Skeletal muscle satellite cell (primary cell): ENCODE measurements around the gene IL2RG.

ENCODE experiments used
- H3K27me3 ChIP-seq: 2 replicates; pipeline ENCODE4 v1.7.0; 2013; ENCODE audit warnings: low read length; ENCODE audit not compliant: control insufficient read depth, insufficient read depth
- H3K36me3 ChIP-seq: 2 replicates; pipeline ENCODE4 v1.7.0; 2013; ENCODE audit warnings: mild to moderate bottlenecking, control low read depth, low read length; ENCODE audit not compliant: insufficient read depth
- H3K4me1 ChIP-seq: 2 replicates; pipeline ENCODE4 v1.7.0; 2013; ENCODE audit warnings: low read length; ENCODE audit not compliant: control insufficient read depth, insufficient read depth
- H3K4me2 ChIP-seq: 2 replicates; pipeline ENCODE4 v1.7.0; 2013; ENCODE audit warnings: mild to moderate bottlenecking, low read length
- H3K4me3 ChIP-seq: 2 replicates; pipeline ENCODE4 v1.7.0; 2013; ENCODE audit warnings: low read length
- H3K9ac ChIP-seq: 2 replicates; pipeline ENCODE4 v1.7.0; 2013; ENCODE audit warnings: mild to moderate bottlenecking, low read depth, low read length, moderate library complexity
- H3K9me3 ChIP-seq: replicated peaks from 2 replicates; pipeline ENCODE4 v1.7.0; 2013; ENCODE audit warnings: mild to moderate bottlenecking, control low read depth, low read length

Gene IL2RG

DNA sequence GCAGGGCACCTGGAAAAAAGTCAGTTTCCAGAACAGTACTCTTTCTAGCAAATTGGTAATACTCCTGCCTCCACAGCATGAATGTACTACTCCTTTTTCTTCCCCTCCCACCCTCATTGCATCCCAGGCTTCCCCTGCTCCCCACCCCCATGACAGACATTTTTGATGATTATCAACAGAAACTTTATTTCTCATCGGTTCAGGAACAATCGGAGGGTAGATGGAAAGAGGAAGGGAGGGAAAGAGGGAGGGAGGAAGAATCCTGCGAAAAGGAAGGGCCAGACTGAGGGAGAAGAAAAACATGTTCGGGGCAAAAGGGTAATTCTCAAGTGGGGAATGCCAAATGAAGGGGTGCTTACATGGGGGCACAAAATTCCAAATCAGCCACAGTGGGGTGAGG is 4.1 kb downstream of the IL2RG start:
- peaks cover 7% of the 10 kb centered on the region for H3K4me1 ChIP-seq
- no peak overlapping the region for H3K4me3 ChIP-seq
- H3K4me2 ChIP-seq: no peak overlapping the region
- H3K9me3 ChIP-seq: no peaks in the 10 kb centered on the region
- H3K36me3 ChIP-seq: no peaks in the 10 kb centered on the region
- H3K27me3 ChIP-seq: peaks cover 28% of the 10 kb centered on the region
- H3K9ac ChIP-seq: no peak overlapping the region

GRCh38 chrX:71106427-71106826 is 5.0 kb downstream of the IL2RG start, which contains the start of gene CXorf65:
TSS of gene CXorf65 (minus strand) at chrX:71106740. CDS start at chrX:71106556, 184 bp downstream.
- Histone ChIP-seq H3K9ac (no peak within 1 kb of the TSS), H3K4me3 (no peak within 1 kb of the TSS), H3K4me2 (no peak within 1 kb of the TSS), H3K4me1 (peaks cover 7% of the 10 kb centered on the region), H3K27me3 (peaks cover 21% of the 10 kb centered on the region), H3K36me3 (no peaks in the 10 kb centered on the region), H3K9me3 (no peaks in the 10 kb centered on the region)

GRCh38 chrX:71105628-71106027 is 5.7 kb downstream of the IL2RG start:
- Histone ChIP-seq H3K9me3 (no peaks in the 10 kb centered on the region), H3K4me2 (no peak overlapping the region), H3K4me3 (no peak overlapping the region), H3K27me3 (peaks cover 17% of the 10 kb centered on the region), H3K9ac (no peak overlapping the region), H3K36me3 (no peaks in the 10 kb centered on the region), H3K4me1 (peaks cover 7% of the 10 kb centered on the region)

GRCh38 chrX:71103110-71103983 is 8.0 kb downstream of the IL2RG start:
- peaks cover 4% of the 10 kb centered on the region for H3K27me3 ChIP-seq
- no peak overlapping the region for H3K9ac ChIP-seq
- no peak overlapping the region for H3K4me2 ChIP-seq
- no peaks in the 10 kb centered on the region for H3K36me3 ChIP-seq
- peaks cover 7% of the 10 kb centered on the region for H3K4me1 ChIP-seq
- H3K9me3 ChIP-seq: no peaks in the 10 kb centered on the region
- no peak overlapping the region for H3K4me3 ChIP-seq

- H3K4me3 ChIP-seq: no peak overlapping the region
- H3K9me3 ChIP-seq: no peaks in the 10 kb centered on the region
- no peak overlapping the region for H3K9ac ChIP-seq
- H3K27me3 ChIP-seq: peaks cover 3% of the 10 kb centered on the region
- no peak overlapping the region for H3K4me2 ChIP-seq
- H3K4me1 ChIP-seq: peaks cover 7% of the 10 kb centered on the region
- no peaks in the 10 kb centered on the region for H3K36me3 ChIP-seq
Observed at GRCh38 chrX:71102292-71102691, 9.1 kb downstream of the IL2RG start.

DNA sequence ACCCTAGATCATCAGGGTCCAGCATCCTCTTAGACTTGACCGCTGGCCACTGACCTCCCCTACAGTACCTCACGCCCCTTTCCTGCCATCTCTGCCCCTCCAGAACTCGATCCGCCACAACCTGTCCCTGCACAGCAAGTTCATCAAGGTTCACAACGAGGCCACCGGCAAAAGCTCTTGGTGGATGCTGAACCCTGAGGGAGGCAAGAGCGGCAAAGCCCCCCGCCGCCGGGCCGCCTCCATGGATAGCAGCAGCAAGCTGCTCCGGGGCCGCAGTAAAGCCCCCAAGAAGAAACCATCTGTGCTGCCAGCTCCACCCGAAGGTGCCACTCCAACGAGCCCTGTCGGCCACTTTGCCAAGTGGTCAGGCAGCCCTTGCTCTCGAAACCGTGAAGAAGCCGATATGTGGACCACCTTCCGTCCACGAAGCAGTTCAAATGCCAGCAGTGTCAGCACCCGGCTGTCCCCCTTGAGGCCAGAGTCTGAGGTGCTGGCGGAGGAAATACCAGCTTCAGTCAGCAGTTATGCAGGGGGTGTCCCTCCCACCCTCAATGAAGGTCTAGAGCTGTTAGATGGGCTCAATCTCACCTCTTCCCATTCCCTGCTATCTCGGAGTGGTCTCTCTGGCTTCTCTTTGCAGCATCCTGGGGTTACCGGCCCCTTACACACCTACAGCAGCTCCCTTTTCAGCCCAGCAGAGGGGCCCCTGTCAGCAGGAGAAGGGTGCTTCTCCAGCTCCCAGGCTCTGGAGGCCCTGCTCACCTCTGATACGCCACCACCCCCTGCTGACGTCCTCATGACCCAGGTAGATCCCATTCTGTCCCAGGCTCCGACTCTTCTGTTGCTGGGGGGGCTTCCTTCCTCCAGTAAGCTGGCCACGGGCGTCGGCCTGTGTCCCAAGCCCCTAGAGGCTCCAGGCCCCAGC is 10.5 kb downstream of the IL2RG start:
- no peak overlapping the region for H3K4me3 ChIP-seq
- H3K4me1 ChIP-seq: peaks cover 7% of the 10 kb centered on the region

DNA sequence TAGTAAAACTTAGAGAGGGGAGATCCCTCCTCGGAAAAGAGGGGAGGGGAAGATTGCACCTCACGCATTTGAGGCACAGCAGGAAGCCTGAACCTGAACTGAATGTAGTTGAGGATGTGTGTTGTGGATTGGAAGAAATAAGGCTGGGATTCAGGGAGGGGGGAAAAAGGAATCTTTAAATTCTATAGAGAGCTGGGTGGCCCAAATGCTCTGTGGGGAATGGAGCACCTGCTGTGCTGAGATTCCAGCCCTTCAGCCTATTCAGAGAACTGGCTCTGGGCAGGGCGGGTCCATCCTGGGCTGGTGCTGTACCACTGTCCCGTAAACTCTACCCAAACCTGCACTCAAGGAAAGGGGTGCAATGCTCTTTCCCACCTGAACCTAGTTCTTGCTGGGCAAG is 11.6 kb downstream of the IL2RG start:
- no peak overlapping the region for H3K4me2 ChIP-seq
- no peaks in the 10 kb centered on the region for H3K9me3 ChIP-seq
- H3K4me1 ChIP-seq: peaks cover 7% of the 10 kb centered on the region
- no peaks in the 10 kb centered on the region for H3K36me3 ChIP-seq
- H3K4me3 ChIP-seq: no peak overlapping the region
- peaks cover 3% of the 10 kb centered on the region for H3K27me3 ChIP-seq
- no peak overlapping the region for H3K9ac ChIP-seq

More for the DNA sequence above, 10.5 kb downstream of the IL2RG start:
- H3K9ac ChIP-seq: no peak overlapping the region
- no peaks in the 10 kb centered on the region for H3K9me3 ChIP-seq
- H3K36me3 ChIP-seq: no peaks in the 10 kb centered on the region
- no peak overlapping the region for H3K4me2 ChIP-seq
- peaks cover 3% of the 10 kb centered on the region for H3K27me3 ChIP-seq

DNA sequence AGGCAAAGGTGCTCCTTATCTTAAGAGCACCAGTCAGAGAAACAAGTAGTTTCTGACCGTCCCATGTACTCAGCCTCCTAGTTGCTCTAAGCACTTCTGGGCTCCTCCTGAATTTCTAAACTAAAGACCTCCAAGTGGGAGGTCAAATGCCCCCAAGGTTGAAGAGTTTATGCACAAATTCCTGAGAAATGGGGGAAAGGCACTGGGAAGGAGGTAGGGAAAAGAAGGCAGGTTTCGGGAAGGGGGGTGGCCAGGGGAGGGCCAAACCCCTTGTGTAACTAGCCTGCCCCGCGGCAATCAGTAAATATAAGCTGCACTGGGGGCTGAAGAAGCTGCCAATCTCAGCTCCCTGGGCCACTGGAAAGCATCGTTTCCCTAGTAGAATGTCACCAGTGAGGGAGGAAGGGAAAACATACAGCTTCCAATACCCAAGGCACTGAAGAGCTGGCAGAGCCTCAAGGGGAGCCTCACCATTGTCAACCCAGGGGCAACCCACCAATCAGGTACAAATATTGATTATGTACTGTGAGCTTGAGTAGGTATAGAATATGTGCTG is 12.3 kb downstream of the IL2RG start:
- Histone ChIP-seq H3K36me3 (no peaks in the 10 kb centered on the region), H3K4me3 (no peak overlapping the region), H3K9me3 (no peaks in the 10 kb centered on the region), H3K4me1 (peaks cover 7% of the 10 kb centered on the region), H3K9ac (no peak overlapping the region), H3K4me2 (no peak overlapping the region), H3K27me3 (no peaks in the 10 kb centered on the region)

- Histone ChIP-seq H3K4me2 (no peak overlapping the region), H3K9ac (no peak overlapping the region), H3K9me3 (no peaks in the 10 kb centered on the region), H3K4me3 (no peak overlapping the region), H3K4me1 (peaks cover 3% of the 10 kb centered on the region), H3K36me3 (no peaks in the 10 kb centered on the region), H3K27me3 (no peaks in the 10 kb centered on the region)
Observed at GRCh38 chrX:71098302-71098701, 13.1 kb downstream of the IL2RG start.

DNA sequence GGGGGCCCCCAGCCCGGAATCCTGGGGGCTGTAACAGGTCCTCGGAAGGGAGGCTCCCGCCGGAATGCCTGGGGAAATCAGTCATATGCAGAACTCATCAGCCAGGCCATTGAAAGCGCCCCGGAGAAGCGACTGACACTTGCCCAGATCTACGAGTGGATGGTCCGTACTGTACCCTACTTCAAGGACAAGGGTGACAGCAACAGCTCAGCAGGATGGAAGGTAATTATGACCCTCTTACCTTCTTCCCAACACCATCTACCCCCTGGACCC is 14.7 kb downstream of the IL2RG start:
- Histone ChIP-seq H3K4me3 (peak overlapping the region; percentile 84), H3K9me3 (no peaks in the 10 kb centered on the region), H3K9ac (peak overlapping the region; percentile 57), H3K4me2 (peak overlapping the region; percentile 89), H3K36me3 (no peaks in the 10 kb centered on the region), H3K27me3 (no peaks in the 10 kb centered on the region), H3K4me1 (no peaks in the 10 kb centered on the region)

GRCh38 chrX:71095981-71096759 is 15.2 kb downstream of the IL2RG start:
- Histone ChIP-seq H3K4me1 (no peaks in the 10 kb centered on the region), H3K9ac (peak overlapping the region; percentile 57), H3K4me3 (peak overlapping the region; percentile 84), H3K27me3 (no peaks in the 10 kb centered on the region), H3K4me2 (peak overlapping the region; percentile 89), H3K36me3 (no peaks in the 10 kb centered on the region), H3K9me3 (no peaks in the 10 kb centered on the region)
